ENCODE data around the gene RAP1GAP2.

RAP1GAP2 gene

DNA sequence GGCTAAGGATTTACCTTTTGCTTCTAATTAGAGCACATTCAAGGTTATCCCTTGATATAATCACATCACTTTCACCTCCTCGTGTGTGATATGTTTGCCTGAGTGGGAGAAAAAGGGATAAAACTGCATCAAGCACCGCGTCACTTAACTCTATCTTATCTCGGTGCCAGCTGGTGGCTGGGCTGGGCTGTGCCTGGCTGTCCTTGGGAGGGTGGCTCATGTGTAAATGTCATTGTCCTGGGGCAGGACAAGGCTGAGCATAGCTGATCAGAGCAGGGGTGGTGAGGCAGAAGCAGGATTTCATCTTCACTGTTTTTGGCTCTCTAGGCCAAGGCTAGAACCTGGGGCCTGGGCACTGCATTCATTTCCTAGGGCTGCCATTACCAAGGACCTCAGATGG, 105.3 kb downstream of the RAP1GAP2 start:
- Histone ChIP-seq H3K4me3 (ENCODE audit: low read depth, low read length) (no peak overlapping the region), H3K27me3 (replicated peaks) (no peaks in the 10 kb centered on the region), H3K36me3 (replicated peaks) (no peaks in the 10 kb centered on the region), H3K27ac (no peak overlapping the region)
- DNase-seq, result no peak
- TF ChIP-seq, protein P1, sequence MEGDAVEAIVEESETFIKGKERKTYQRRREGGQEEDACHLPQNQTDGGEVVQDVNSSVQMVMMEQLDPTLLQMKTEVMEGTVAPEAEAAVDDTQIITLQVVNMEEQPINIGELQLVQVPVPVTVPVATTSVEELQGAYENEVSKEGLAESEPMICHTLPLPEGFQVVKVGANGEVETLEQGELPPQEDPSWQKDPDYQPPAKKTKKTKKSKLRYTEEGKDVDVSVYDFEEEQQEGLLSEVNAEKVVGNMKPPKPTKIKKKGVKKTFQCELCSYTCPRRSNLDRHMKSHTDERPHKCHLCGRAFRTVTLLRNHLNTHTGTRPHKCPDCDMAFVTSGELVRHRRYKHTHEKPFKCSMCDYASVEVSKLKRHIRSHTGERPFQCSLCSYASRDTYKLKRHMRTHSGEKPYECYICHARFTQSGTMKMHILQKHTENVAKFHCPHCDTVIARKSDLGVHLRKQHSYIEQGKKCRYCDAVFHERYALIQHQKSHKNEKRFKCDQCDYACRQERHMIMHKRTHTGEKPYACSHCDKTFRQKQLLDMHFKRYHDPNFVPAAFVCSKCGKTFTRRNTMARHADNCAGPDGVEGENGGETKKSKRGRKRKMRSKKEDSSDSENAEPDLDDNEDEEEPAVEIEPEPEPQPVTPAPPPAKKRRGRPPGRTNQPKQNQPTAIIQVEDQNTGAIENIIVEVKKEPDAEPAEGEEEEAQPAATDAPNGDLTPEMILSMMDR (IDR thresholded peaks at IDR 0.05; ENCODE audit: low read depth, low read length, missing control alignments), result no peak
- in situ Hi-C loops (cut with HindIII; ENCODE audit: low pct_ligation_motif_present, low sequenced_read_pairs), result no loop called here

DNA sequence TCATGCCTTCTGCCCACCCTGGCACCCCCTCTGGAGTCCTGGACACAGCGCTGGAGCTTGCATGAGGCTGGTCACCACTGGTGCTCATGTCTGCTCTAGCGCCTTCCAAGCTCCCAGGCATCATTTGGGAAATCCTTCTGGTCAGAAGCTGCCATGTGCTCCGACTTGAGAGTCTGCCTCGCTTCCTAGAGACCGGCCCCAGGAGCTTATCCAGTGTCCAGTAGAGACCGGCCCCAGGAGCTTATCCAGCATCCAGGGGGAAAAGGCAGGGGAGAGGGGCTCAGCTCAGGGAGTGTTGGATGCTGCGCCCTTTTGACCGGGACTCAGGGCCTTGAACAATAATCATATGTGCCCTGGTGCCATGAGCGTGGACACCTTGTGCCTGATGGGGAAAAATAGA, 106.3 kb downstream of the RAP1GAP2 start:
- no peak for DNase-seq
- in situ Hi-C loops (cut with HindIII; ENCODE audit: low pct_ligation_motif_present, low sequenced_read_pairs), result no loop called here
- no peak overlapping the region for H3K4me3 ChIP-seq (ENCODE audit: low read depth, low read length)
- H3K27ac ChIP-seq, result no peak overlapping the region
- no peaks in the 10 kb centered on the region for H3K27me3 ChIP-seq (replicated peaks)
- no peaks in the 10 kb centered on the region for H3K36me3 ChIP-seq (replicated peaks)
- TF ChIP-seq, protein P1 (IDR thresholded peaks at IDR 0.05; ENCODE audit: low read depth, low read length, missing control alignments), result no peak

DNA sequence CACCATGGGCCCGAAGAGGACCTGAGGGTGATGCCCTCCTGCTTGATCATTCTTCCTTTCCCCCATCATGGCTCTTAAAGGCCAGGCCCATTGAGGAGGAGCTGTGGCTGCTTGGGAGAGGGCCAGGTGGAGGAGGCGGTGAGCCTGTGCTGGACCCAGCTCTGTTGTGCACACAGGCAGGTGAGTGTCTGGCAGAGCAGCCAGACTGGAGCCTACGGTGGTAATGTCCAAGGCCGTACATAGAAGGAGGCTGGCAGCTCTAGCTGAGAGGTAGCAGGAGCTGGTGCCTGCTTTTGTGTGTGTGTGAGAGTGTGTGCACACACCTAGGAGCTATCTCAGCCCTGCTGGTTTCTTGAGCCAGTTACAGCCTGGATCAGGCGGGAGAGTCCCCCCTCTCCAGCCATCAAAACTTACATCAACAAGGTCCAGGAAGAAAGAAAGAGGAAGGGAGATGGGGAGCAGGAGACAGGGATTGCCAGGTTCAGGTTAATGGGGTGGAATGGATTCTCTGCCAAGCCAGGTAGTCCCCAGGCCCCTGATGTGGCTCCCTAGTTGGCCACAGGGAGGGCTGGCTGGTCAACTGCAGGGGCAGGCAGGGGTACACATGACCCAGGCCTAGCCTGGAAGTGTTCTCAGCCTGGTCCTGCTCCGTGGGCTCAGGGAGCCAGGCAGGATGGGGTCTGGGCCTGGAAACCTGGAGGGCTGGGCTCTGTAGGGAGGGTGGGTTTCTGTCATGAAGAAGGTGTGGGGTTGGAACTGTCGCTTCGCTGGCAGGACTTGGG, 107.1 kb downstream of the RAP1GAP2 start:
- in situ Hi-C loops (cut with HindIII; ENCODE audit: low pct_ligation_motif_present, low sequenced_read_pairs), result no loop called here
- no peak for DNase-seq
- Histone ChIP-seq H3K27ac (no peak overlapping the region), H3K36me3 (replicated peaks) (no peaks in the 10 kb centered on the region), H3K27me3 (replicated peaks) (no peaks in the 10 kb centered on the region), H3K4me3 (ENCODE audit: low read depth, low read length) (no peak overlapping the region)
- TF ChIP-seq, protein P1 (IDR thresholded peaks at IDR 0.05; ENCODE audit: low read depth, low read length, missing control alignments), result no peak

DNA sequence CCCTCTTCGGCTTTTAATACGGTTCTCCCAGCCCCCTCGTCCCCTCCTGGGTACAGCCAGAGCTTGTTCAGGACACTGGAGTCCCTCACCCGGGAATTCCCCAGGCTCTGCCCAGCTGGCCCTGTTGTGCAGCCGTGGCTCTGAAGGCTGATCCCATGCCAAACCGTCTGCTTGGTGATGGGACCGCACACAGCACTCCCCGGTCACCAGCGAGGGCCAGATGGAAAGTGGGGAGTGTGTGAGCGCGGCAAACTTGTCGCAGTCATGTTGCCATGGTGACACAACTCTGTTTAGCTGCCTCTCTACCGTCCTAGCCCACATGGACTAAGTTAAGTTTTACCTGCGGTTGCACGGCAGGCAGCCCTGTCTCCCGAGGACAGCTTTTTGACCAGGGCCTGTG, 107.9 kb downstream of the RAP1GAP2 start:
- no peak overlapping the region for H3K27ac ChIP-seq
- no peaks in the 10 kb centered on the region for H3K36me3 ChIP-seq (replicated peaks)
- TF ChIP-seq, protein P1 (IDR thresholded peaks at IDR 0.05; ENCODE audit: low read depth, low read length, missing control alignments), result no peak
- H3K27me3 ChIP-seq (replicated peaks), result no peaks in the 10 kb centered on the region
- H3K4me3 ChIP-seq (ENCODE audit: low read depth, low read length), result no peak overlapping the region
- in situ Hi-C loops (cut with HindIII; ENCODE audit: low pct_ligation_motif_present, low sequenced_read_pairs), result no loop called here
- peak; percentile 6 for DNase-seq

DNA sequence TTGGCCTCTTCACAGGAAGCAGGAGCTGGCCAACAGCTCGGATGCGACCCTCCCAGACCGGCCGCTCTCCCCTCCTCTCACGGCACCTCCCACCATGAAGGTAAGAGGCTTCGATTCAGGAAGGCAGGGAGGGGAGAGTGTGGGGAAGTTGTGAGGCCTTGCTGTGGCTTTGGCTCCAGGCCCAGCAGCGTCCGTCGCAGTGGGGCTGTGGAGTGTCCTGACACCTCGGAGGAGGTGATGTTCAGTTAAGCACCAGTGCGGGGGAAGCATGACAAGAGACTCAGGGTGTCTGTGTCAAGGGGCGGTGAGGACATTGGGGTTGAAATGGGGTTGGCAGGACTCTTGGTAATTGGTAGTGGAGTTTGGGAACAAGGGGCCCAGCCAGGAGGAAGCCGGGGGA, 109.0 kb downstream of the RAP1GAP2 start:
- no peak overlapping the region for H3K4me3 ChIP-seq (ENCODE audit: low read depth, low read length)
- in situ Hi-C loops (cut with HindIII; ENCODE audit: low pct_ligation_motif_present, low sequenced_read_pairs), result no loop called here

More for the DNA sequence above, 109.0 kb downstream of the RAP1GAP2 start:
- TF ChIP-seq, protein P1 (IDR thresholded peaks at IDR 0.05; ENCODE audit: low read depth, low read length, missing control alignments), result no peak
- no peak for DNase-seq
- Histone ChIP-seq H3K27me3 (replicated peaks) (no peaks in the 10 kb centered on the region), H3K27ac (no peak overlapping the region), H3K36me3 (replicated peaks) (no peaks in the 10 kb centered on the region)
